DOHH2 (cell line): Measurements from ENCODE around the gene TXNIP.

Source experiments
- H3F3A ChIP-seq: fragments of 200-600 bp; sonication (generic), shearing (Covaris generic); 2 replicates; pipeline ENCODE4 v1.6.0; 2016; ENCODE audit warnings: antibody characterized with exemption, mild to moderate bottlenecking; ENCODE audit not compliant: control insufficient read depth, insufficient read depth
- H3K27ac ChIP-seq: fragments of 200-600 bp; sonication (generic); 2 replicates; pipeline ENCODE4 v1.5.1; 2014; ENCODE audit warnings: low read depth, mild to moderate bottlenecking, low read length, moderate library complexity
- H3K27me3 ChIP-seq: fragments of 200-600 bp; sonication (generic); 2 replicates; pipeline ENCODE4 v1.6.1; 2014; ENCODE audit warnings: mild to moderate bottlenecking, low read length, mixed read lengths; ENCODE audit not compliant: control insufficient read depth
- H3K36me3 ChIP-seq: fragments of 200-600 bp; sonication (generic); 2 replicates; pipeline ENCODE4 v1.6.1; 2014; ENCODE audit warnings: mild to moderate bottlenecking, low read length, moderate library complexity, mixed read lengths; ENCODE audit not compliant: control insufficient read depth
- H3K4me1 ChIP-seq: fragments of 200-600 bp; sonication (generic); 2 replicates; pipeline ENCODE4 v1.6.1; 2014; ENCODE audit warnings: mild to moderate bottlenecking, low read length, mixed read lengths; ENCODE audit not compliant: control insufficient read depth
- H3K4me2 ChIP-seq: fragments of 200-600 bp; sonication (generic); 2 replicates; pipeline ENCODE4 v1.6.0; 2014; ENCODE audit warnings: mild to moderate bottlenecking, low read length, moderate library complexity
- H3K4me3 ChIP-seq: fragments of 200-600 bp; sonication (generic); 2 replicates; pipeline ENCODE4 v1.5.1; 2014; ENCODE audit warnings: mild to moderate bottlenecking, low read length, mixed read lengths
- H3K79me2 ChIP-seq: fragments of 200-600 bp; sonication (generic); 2 replicates; pipeline ENCODE4 v1.6.1; 2014; ENCODE audit warnings: mild to moderate bottlenecking, low read length, mixed read lengths; ENCODE audit not compliant: control insufficient read depth
- H3K9me2 ChIP-seq: fragments of 200-600 bp; sonication (generic); replicated peaks from 2 replicates; pipeline ENCODE4 v1.6.1; 2014; ENCODE audit warnings: mild to moderate bottlenecking, low read length, mixed read lengths; ENCODE audit not compliant: control insufficient read depth
- H3K9me3 ChIP-seq: fragments of 200-600 bp; sonication (generic); 2 replicates; pipeline ENCODE4 v1.6.1; 2014; ENCODE audit warnings: antibody characterized with exemption, low read length, mixed read lengths; ENCODE audit not compliant: control insufficient read depth, insufficient read depth
- H4K20me1 ChIP-seq: fragments of 200-600 bp; sonication (generic); 2 replicates; pipeline ENCODE4 v1.6.0; 2014; ENCODE audit warnings: low read depth, mild to moderate bottlenecking, antibody characterized with exemption, low read length, moderate library complexity; ENCODE audit not compliant: control insufficient read depth, insufficient read depth
- EZH2phosphoT487 ChIP-seq: fragments of 200-600 bp; sonication (generic); IDR thresholded peaks from 2 replicates; pipeline ENCODE4 v1.6.1; 2017; ENCODE audit warnings: borderline replicate concordance, mild to moderate bottlenecking, antibody characterized with exemption, low read length, moderate library complexity, mixed read lengths
- TF ChIP-seq, protein P1 (sequence below): fragments of 200-600 bp; sonication (generic); IDR thresholded peaks from one replicate; pipeline ENCODE4 v1.5.1; 2014; ENCODE audit warnings: antibody characterized with exemption, mild to moderate bottlenecking, low read depth, low read length; ENCODE audit not compliant: poor library complexity, severe bottlenecking

The TXNIP gene

GRCh38 chr1:146020058-146021049 lies 24.0 kb upstream of the TXNIP start:
- H3K27ac ChIP-seq = no peak overlapping the region
- H3K79me2 ChIP-seq = no peaks in the 10 kb centered on the region
- H3K27me3 ChIP-seq = peaks cover 71% of the 10 kb centered on the region
- no peaks in the 10 kb centered on the region for H3K9me3 ChIP-seq
- TF ChIP-seq, protein P1, sequence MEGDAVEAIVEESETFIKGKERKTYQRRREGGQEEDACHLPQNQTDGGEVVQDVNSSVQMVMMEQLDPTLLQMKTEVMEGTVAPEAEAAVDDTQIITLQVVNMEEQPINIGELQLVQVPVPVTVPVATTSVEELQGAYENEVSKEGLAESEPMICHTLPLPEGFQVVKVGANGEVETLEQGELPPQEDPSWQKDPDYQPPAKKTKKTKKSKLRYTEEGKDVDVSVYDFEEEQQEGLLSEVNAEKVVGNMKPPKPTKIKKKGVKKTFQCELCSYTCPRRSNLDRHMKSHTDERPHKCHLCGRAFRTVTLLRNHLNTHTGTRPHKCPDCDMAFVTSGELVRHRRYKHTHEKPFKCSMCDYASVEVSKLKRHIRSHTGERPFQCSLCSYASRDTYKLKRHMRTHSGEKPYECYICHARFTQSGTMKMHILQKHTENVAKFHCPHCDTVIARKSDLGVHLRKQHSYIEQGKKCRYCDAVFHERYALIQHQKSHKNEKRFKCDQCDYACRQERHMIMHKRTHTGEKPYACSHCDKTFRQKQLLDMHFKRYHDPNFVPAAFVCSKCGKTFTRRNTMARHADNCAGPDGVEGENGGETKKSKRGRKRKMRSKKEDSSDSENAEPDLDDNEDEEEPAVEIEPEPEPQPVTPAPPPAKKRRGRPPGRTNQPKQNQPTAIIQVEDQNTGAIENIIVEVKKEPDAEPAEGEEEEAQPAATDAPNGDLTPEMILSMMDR = no peak
- no peak for TF ChIP-seq EZH2phosphoT487
- H4K20me1 ChIP-seq = no peaks in the 10 kb centered on the region
- H3K4me3 ChIP-seq = no peak overlapping the region
- no peaks in the 10 kb centered on the region for H3K9me2 ChIP-seq
- H3F3A ChIP-seq = no peaks in the 10 kb centered on the region
- H3K4me1 ChIP-seq = no peaks in the 10 kb centered on the region
- H3K4me2 ChIP-seq = no peak overlapping the region
- H3K36me3 ChIP-seq = no peaks in the 10 kb centered on the region

- Histone ChIP-seq H3K9me3 (no peaks in the 10 kb centered on the region), H3K27me3 (peaks cover 74% of the 10 kb centered on the region), H4K20me1 (no peaks in the 10 kb centered on the region), H3K79me2 (no peaks in the 10 kb centered on the region), H3K9me2 (no peaks in the 10 kb centered on the region), H3K36me3 (no peaks in the 10 kb centered on the region), H3F3A (no peaks in the 10 kb centered on the region), H3K4me3 (no peak overlapping the region), H3K4me2 (no peak overlapping the region), H3K4me1 (no peaks in the 10 kb centered on the region), H3K27ac (no peak overlapping the region)
- TF ChIP-seq EZH2phosphoT487 = no peak
- TF ChIP-seq, protein P1 = no peak
Observed at GRCh38 chr1:146019231-146020057, 23.1 kb upstream of the TXNIP start.

DNA sequence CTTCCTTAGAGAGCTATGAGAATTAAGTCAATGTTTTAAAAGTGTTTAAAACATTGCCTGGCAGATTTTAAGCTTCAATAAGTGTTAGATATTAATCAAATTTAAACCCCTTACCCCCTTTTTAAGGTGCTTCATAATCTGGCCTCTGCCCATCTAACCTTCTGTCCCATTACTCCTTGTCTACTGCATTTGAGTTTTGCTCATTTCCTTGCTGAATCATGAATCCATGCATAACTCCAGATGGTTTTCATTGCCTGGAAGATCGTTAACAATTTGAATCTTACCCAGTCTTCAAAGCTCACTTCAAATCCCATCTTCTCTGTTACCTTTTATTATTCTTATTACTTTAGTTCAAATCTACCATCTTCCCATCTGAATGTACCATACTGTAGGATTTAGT lies 20.5 kb upstream of the TXNIP start:
- Histone ChIP-seq H3K79me2 (no peaks in the 10 kb centered on the region), H3K9me3 (no peaks in the 10 kb centered on the region), H3K4me3 (no peak overlapping the region), H3K27ac (no peak overlapping the region), H3K4me2 (no peak overlapping the region), H3K9me2 (no peaks in the 10 kb centered on the region), H3K27me3 (peaks cover 72% of the 10 kb centered on the region), H3F3A (no peaks in the 10 kb centered on the region), H4K20me1 (no peaks in the 10 kb centered on the region), H3K36me3 (no peaks in the 10 kb centered on the region), H3K4me1 (peaks cover 3% of the 10 kb centered on the region; the same call in 1 of the 2 replicates)
- no peak for TF ChIP-seq EZH2phosphoT487
- TF ChIP-seq, protein P1 = no peak
